Esophagus squamous epithelium (tissue), 4 donors: Measurements from ENCODE around the gene MAPKAP1.

ENCODE experiments used
- POLR2A ChIP-seq, 4 donors: fragments of 450-650 bp; IDR thresholded peaks; one replicate each; pipeline ENCODE4 v1.6.1; 2017; ENCODE audit warnings: antibody characterized with exemption in 4 of 4, mild to moderate bottlenecking in 4 of 4, moderate library complexity in 3 of 4
- TF ChIP-seq, protein P1 (sequence below), 6 experiments: fragments of 450-650 bp in 4 of 6; fragments of 200-600 bp in 2 of 6; sonication (generic) in 2 of 6; IDR thresholded peaks; one replicate each; pipeline ENCODE4 v1.5.1; 2016 to 2019; ENCODE audit warnings: antibody characterized with exemption in 6 of 6, mild to moderate bottlenecking in 4 of 6, moderate library complexity in 4 of 6

DNA sequence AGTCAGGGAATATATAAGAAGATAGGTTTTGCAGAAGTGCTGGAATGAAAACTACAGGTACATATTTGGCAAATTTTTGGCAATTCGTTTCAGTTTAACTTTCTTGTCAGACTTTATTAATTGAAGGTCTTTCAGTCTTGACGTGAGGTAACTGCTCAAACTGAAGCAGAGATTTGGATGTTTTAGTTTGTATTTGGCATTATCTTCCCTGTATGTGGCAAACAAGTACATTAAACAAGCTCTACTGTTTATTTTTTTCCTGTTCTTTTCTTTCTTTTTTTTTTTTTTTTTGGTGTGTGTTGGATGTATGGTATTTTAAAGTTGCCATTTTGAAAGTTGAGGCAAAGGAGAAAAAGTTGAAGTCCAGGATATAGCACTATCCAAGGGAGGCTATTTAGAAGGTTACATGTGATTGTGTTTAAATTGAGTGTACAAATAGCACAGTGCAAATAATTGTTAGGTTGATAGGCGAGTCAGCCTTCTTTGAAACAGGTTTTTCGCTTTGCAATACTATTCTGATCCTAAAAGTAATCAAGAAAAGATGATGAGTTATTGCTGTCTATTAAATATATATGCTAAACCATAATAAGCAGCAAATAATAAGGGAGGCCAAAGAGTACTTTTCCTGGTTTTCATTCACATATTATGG is 42.4 kb upstream of the MAPKAP1 start:
- no peak for TF ChIP-seq POLR2A (IDR thresholded peaks at IDR 0.05)
- TF ChIP-seq, protein P1, sequence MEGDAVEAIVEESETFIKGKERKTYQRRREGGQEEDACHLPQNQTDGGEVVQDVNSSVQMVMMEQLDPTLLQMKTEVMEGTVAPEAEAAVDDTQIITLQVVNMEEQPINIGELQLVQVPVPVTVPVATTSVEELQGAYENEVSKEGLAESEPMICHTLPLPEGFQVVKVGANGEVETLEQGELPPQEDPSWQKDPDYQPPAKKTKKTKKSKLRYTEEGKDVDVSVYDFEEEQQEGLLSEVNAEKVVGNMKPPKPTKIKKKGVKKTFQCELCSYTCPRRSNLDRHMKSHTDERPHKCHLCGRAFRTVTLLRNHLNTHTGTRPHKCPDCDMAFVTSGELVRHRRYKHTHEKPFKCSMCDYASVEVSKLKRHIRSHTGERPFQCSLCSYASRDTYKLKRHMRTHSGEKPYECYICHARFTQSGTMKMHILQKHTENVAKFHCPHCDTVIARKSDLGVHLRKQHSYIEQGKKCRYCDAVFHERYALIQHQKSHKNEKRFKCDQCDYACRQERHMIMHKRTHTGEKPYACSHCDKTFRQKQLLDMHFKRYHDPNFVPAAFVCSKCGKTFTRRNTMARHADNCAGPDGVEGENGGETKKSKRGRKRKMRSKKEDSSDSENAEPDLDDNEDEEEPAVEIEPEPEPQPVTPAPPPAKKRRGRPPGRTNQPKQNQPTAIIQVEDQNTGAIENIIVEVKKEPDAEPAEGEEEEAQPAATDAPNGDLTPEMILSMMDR (IDR thresholded peaks at IDR 0.05), result no peak
